ENCODE data around the gene TRIM15. TPM values are rescaled to one million over a fixed set of nuclear protein-coding genes. Genes with fewer than 3 reads are reported as not detected.
A peak's percentile ranks its signal among the peaks of the same experiment; 100 is the strongest.

The TRIM15 gene
- total and polyA plus RNA-seq, 2 donors from 2014 or later = 2.2 to 7.1 TPM

DNA sequence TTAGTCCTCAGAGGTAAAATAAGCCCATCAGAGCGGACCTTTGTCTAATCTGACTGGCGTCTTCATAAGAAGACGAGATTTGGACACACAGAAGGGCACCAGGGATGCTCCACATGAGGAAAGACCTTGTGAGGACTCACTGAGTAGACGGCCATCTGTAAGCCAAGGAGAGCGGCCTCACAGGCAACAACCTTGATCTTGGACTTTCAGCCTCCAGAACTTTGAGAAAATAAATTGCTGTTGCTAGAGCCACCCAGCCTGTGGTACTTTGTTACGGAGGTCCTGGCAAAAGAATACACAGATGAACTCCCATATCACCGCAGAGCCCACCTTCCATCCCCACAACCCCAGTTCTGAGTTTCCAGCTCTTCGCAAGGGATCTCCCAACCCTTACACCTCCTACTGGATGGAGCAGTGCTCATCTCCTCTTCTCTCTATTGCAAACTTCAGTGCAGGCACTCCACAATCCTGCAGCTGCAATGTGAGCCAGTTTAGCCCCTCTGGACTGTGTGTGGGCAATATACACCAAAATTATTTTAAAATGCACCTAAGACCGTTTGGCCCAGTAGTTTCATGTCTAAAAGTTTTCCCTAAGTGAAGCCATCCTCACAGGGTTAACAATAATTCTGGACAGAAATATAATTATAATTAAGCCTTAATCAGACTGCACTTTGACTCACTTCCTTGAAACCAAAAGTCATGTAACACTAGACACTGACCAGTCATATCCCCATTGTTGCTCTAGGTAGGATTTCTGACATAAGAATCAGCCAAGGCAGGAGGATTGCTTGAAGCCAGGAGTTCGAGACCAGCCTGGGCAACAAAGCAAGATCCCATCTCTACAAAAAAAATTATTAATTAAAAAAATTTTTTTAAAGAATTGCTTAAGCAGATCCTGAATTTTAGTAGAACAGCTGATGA lies 41.6 kb upstream of the TRIM15 start:
- no peak overlapping the region for H3K27ac ChIP-seq (ENCODE audit: low read depth in 2 of 2, low read length in 2 of 2)
- H3K9ac ChIP-seq (ENCODE audit: low read length in 3 of 3) = no peak overlapping the region
- peaks cover 4% of the 10 kb centered on the region for H3K27me3 ChIP-seq (ENCODE audit: control insufficient read depth, insufficient read depth, low read length)
- no peak for DNase-seq
- H3K36me3 ChIP-seq (ENCODE audit: control insufficient read depth in 2 of 3, insufficient read depth in 3 of 3, low read length in 3 of 3) = no peaks in the 10 kb centered on the region
- TF ChIP-seq, protein P1, sequence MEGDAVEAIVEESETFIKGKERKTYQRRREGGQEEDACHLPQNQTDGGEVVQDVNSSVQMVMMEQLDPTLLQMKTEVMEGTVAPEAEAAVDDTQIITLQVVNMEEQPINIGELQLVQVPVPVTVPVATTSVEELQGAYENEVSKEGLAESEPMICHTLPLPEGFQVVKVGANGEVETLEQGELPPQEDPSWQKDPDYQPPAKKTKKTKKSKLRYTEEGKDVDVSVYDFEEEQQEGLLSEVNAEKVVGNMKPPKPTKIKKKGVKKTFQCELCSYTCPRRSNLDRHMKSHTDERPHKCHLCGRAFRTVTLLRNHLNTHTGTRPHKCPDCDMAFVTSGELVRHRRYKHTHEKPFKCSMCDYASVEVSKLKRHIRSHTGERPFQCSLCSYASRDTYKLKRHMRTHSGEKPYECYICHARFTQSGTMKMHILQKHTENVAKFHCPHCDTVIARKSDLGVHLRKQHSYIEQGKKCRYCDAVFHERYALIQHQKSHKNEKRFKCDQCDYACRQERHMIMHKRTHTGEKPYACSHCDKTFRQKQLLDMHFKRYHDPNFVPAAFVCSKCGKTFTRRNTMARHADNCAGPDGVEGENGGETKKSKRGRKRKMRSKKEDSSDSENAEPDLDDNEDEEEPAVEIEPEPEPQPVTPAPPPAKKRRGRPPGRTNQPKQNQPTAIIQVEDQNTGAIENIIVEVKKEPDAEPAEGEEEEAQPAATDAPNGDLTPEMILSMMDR (IDR thresholded peaks at IDR 0.05; ENCODE audit: borderline replicate concordance, extremely low read depth, insufficient read depth) = no peak
- intact Hi-C loops (cut with DNase I) = no loop called here
- no peaks in the 10 kb centered on the region for H3K9me3 ChIP-seq (ENCODE audit: control insufficient read depth in 2 of 3, insufficient read depth in 1 of 3, low read length in 3 of 3)
- no peak overlapping the region for H3K4me3 ChIP-seq (ENCODE audit: low read length in 3 of 3)
- FAIRE-seq = no peak
- H3K4me1 ChIP-seq (ENCODE audit: control insufficient read depth in 2 of 3, insufficient read depth in 2 of 3, low read depth in 1 of 3, low read length in 3 of 3) = no peaks in the 10 kb centered on the region

- H3K27ac ChIP-seq (ENCODE audit: low read depth in 2 of 2, low read length in 2 of 2) = no peak overlapping the region
- no peak overlapping the region for H3K4me3 ChIP-seq (ENCODE audit: low read length in 3 of 3)
- H3K9ac ChIP-seq (ENCODE audit: low read length in 3 of 3) = no peak overlapping the region
- H3K27me3 ChIP-seq (ENCODE audit: control insufficient read depth, insufficient read depth, low read length) = peaks cover 4% of the 10 kb centered on the region
- H3K36me3 ChIP-seq (ENCODE audit: control insufficient read depth in 2 of 3, insufficient read depth in 3 of 3, low read length in 3 of 3) = no peaks in the 10 kb centered on the region
- H3K4me1 ChIP-seq (ENCODE audit: control insufficient read depth in 2 of 3, insufficient read depth in 2 of 3, low read depth in 1 of 3, low read length in 3 of 3) = no peaks in the 10 kb centered on the region
- no peak for FAIRE-seq
- intact Hi-C loops (cut with DNase I) = no loop called here
- DNase-seq = no peak
- TF ChIP-seq, protein P1 (IDR thresholded peaks at IDR 0.05; ENCODE audit: borderline replicate concordance, extremely low read depth, insufficient read depth) = no peak
- H3K9me3 ChIP-seq (ENCODE audit: control insufficient read depth in 2 of 3, insufficient read depth in 1 of 3, low read length in 3 of 3) = no peaks in the 10 kb centered on the region
These were observed 40.8 kb upstream of the TRIM15 start for GRCh38 chr6:30122515-30122914.

GRCh38 chr6:30127238-30128093 lies 35.9 kb upstream of the TRIM15 start:
- H3K9me3 ChIP-seq (ENCODE audit: control insufficient read depth in 2 of 3, insufficient read depth in 1 of 3, low read length in 3 of 3) = no peaks in the 10 kb centered on the region
- TF ChIP-seq, protein P1 (IDR thresholded peaks at IDR 0.05; ENCODE audit: borderline replicate concordance, extremely low read depth, insufficient read depth) = no peak
- H3K36me3 ChIP-seq (ENCODE audit: control insufficient read depth in 2 of 3, insufficient read depth in 3 of 3, low read length in 3 of 3) = no peaks in the 10 kb centered on the region
- peaks cover 33% of the 10 kb centered on the region for H3K27me3 ChIP-seq (ENCODE audit: control insufficient read depth, insufficient read depth, low read length)
- no peak overlapping the region for H3K27ac ChIP-seq (ENCODE audit: low read depth in 2 of 2, low read length in 2 of 2)
- intact Hi-C loops (cut with DNase I) = no loop called here
- FAIRE-seq (no peak), DNase-seq (peak; percentile 38 to 52 (median 39))
- H3K9ac ChIP-seq (ENCODE audit: low read length in 3 of 3) = no peak overlapping the region
- H3K4me3 ChIP-seq (ENCODE audit: low read length in 3 of 3) = no peak overlapping the region
- H3K4me1 ChIP-seq (ENCODE audit: control insufficient read depth in 2 of 3, insufficient read depth in 2 of 3, low read depth in 1 of 3, low read length in 3 of 3) = peaks cover 0 to 7% (median 0%) of the 10 kb centered on the region in 3 donors

Measured in kidney (tissue), 14 donors.